Fibroblast of the conjunctiva (primary cell): Measurements from ENCODE around the gene COMMD6.

ENCODE experiments used
- DNase-seq: peaks from one replicate; pipeline ENCODE4 v3.0.0-alpha.2; 2010; ENCODE audit warnings: low read depth

Gene COMMD6

DNA sequence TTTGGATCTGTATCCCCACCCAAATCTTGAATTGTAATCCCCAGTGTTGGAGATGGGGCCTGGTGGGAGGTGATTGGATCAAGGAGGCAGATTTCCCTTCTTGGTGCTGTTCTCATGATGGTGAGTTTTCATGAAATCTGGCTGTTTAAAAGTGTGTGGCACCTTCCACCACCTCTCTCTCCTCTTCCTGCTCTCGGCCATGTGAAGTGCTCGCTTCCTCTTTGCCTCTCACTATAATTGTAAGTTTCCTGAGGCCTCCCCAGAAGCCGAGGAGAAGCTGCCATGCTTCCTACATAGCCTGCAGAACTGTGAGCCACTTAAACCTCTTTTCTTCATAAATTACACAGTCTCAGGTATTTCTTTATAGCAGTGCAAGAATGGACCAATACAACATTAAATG, 15.7 kb downstream of the COMMD6 start:
- no peak for DNase-seq

- DNase-seq = no peak
These were observed 19.1 kb downstream of the COMMD6 start for GRCh38 chr13:75518439-75519088.

- DNase-seq = no peak
These were observed 23.3 kb downstream of the COMMD6 start for GRCh38 chr13:75514080-75514995.

- DNase-seq = no peak
These were observed 24.4 kb downstream of the COMMD6 start for GRCh38 chr13:75513271-75513670.

- no peak for DNase-seq
These were observed 25.4 kb downstream of the COMMD6 start for GRCh38 chr13:75512253-75512652.

DNA sequence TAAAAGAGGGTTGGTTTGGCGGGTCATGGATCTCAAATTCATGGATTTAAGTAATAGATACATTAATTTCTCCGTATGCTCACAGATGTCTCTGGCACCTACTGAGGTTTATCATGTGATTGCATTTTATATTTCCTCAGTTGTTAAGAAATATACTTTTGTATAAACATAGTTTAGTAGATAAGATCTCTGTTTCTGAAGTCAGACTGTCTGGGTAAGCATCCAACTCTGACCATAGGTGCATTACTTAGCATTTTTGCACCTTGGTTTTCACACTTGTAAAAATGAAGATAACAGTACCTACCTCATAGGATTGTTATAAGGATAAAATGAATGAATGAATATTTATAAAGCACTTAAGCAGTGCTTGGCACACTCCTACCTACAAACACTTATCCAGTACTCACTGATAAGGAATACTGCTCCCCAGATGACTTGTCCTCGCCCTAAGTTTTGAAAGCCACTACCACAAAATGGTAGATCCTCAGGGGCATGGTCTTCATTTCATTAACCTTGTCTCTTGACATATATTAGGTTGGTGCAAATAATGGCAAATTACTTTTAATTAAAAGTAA, 26.5 kb downstream of the COMMD6 start:
- no peak for DNase-seq

GRCh38 chr13:75508002-75508548, 29.6 kb downstream of the COMMD6 start:
- no peak for DNase-seq

DNA sequence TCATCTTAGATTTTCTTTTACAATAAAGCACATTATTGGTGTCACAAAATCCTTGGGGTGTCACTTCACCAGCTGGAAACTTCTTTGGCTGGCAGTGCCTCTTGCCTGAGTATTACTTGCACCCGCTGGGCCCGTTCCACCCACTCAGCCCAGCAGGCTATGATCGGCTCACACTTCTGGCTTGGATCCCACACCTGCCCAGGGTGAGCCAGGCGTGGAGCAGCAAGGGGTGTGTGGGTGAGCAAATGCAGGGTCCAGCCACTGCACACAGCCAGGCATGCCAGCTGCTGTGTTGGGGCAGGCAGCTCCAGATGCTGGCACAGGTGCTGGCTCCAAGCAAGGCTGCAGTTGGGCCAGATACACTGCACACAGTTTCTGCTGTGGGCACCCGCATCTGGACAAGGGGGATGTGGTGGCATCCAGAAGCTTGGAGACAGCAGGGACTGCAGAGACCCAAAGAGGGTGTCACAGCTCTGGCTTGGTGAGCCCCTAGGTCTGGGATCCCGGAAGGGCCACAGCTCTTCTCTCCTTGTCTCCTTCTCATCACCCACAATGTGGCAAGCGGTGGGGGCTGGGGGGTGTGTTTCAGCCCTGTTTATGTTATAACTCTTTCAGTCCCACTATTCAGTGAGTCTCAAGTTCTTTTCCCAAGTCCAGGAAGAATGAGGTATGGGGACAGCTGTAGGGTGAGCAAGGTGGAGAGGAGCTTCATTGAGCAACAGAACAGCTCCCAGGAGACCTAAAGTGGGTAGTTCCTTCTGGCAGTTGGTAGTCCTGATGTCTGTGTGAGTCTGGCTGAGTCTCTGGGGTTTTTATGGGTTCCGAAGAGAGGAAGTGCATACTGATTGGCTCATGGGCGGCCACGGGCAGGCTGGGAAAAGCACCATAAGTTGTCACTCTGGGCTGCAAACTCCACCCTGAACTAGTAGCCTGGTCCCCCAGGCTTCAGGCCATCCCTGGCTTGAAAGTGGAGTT, 30.3 kb downstream of the COMMD6 start:
- DNase-seq = no peak

- no peak for DNase-seq
These were observed 31.6 kb downstream of the COMMD6 start for GRCh38 chr13:75506018-75506417.

- DNase-seq = no peak
These were observed 32.3 kb downstream of the COMMD6 start for GRCh38 chr13:75505327-75505726.

GRCh38 chr13:75495938-75496337, 41.7 kb downstream of the COMMD6 start:
- no peak for DNase-seq

GRCh38 chr13:75494491-75494890, 43.1 kb downstream of the COMMD6 start:
- DNase-seq = no peak

GRCh38 chr13:75493156-75493555, 44.5 kb downstream of the COMMD6 start:
- DNase-seq = no peak

- DNase-seq = no peak
These were observed 45.3 kb downstream of the COMMD6 start for GRCh38 chr13:75492389-75492788.

- no peak for DNase-seq
These were observed 46.3 kb downstream of the COMMD6 start for GRCh38 chr13:75491376-75491775.

DNA sequence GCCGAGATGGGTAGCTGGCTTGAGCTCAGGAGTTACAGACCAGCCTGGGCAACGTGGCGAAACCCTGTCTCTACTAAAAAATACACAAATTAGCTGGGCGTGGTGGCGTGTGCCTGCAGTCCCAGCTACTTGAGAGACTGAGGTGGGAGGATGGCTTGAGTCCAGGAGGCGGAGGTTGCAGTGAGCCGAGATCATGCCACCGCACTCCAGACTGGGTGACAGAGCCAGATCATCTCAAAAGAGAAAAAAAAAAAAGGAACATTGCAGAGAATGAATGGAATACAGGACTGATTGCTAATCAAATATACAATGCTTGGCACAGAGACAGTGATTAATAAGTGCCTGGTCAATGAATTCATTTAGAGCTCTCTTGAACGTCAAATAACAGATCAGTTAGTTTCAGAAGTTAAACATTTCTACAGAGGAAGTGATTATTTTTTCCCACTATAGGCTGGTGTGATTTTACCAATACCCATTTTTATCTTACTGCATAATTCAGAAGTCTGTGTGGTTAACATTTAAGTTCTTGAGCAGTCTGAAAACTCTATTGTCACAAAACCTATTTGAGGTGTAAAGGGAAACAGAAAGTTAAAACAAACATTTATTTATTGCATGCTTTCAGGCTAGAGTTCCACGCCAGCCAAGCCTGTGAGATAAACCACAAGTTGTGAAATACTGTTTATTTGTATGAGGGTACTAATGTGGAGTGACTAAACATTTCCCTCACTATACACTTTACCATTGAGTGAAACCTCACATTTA, 48.0 kb downstream of the COMMD6 start:
- DNase-seq = peak; percentile 21

DNA sequence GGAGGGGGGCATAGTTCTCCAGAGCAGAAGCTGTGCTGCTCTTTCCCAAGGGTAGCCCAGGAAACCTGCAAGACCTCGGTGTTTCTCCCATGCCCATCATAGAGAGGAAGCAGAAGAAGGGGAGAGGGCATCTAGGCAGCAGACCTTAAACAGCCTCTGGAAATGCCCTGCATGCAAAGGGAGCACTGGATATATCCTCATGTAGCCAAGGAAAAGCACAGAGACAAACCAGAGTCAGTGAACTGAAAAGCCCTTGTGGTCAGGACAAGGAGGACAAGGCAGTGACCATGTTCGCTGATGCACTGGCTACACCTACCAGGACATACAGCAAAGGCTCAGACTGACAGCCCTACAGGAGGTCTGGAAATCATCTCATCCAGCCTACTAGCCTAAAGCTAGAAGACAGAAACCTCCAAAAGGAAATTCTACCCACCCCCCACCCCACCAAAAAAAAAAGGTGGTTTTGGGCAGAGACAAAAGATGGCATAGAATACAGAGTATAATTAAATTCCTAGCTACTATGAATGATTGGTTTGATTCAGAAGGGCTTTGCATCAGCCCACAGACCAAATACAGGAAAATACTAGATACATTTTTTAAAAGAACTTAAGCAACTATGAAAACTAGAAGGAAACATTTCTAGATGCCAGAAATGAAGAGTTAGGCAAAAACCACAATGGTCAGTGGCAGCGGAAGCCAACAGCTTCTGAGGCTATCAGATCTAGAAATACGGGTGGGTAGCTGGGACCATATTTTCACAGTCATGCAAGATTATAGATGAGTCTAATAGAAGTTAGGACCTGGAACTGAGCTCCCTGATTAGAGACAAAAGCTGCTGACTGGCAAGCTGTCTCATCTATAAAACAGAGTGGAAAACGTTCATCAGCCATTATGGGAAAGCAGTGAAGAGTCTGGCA, 51.2 kb downstream of the COMMD6 start:
- DNase-seq = no peak

DNA sequence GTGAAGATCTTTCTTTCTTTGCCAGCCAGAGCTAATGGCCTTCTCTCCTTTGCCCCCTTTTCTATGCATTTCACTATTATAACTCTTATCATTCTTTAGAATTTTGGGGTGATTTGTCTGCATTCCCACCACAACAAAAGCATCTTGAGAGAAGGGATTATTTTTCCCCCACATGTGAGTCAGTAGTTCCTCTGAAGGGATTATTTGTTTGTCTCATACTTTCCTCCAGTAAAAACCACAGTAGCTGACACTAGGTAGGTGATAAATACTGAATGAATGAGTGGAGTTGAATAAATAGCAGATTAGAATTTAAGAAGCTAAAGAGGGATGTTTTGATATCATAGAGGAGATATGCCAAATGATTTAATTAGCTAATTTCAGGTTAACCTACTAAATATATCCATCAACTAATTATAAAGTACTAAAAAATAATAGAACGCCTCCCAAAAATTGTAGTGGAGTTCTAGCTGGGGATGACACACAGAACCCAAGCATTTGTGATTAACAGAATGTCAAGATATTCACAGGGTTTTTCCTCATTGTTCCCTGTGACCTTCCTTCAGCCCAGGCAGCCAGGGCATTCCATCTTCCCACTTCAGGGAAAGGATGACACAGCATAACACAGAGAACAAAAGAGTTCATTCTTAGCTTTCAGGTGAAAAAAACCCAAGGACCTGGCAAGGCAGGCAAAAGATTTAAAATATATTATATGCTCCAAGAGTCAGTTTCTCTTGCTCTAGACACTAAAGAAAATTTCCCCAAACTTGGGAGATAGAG, 52.2 kb downstream of the COMMD6 start:
- no peak for DNase-seq

GRCh38 chr13:75482820-75483079, 54.9 kb downstream of the COMMD6 start:
- DNase-seq = no peak
